ENCODE results near the gene MYL10.
"Not testable (repeated sequence)": the region's sequence is repeated elsewhere in the genome, so short reads cannot be mapped to it uniquely, and the experiment has no call there.

GRCh38 chr7:101639127-101639526 is 10.0 kb upstream of the MYL10 start:
- not testable (repeated sequence) for TF ChIP-seq CTCF (IDR thresholded peaks at IDR 0.05); POLR2AphosphoS5 (IDR thresholded peaks at IDR 0.05; ENCODE audit: low read depth, low read length); MAX (IDR thresholded peaks at IDR 0.05; ENCODE audit: low read depth); SMC3 (IDR thresholded peaks at IDR 0.05; ENCODE audit: low read depth, low read length); FOXJ3 (CRISPR knock-in tag; IDR thresholded peaks at IDR 0.05); MXI1 (IDR thresholded peaks at IDR 0.05; ENCODE audit: low read depth, low read length); RFX5 (IDR thresholded peaks at IDR 0.05; ENCODE audit: low read length); REST (IDR thresholded peaks at IDR 0.05; ENCODE audit: low read depth, low read length); SIN3A (IDR thresholded peaks at IDR 0.05; ENCODE audit: borderline replicate concordance, low read depth, low read length); ZBTB33 (IDR thresholded peaks at IDR 0.05; ENCODE audit: borderline replicate concordance, low read depth); USF2 (IDR thresholded peaks at IDR 0.05; ENCODE audit: borderline replicate concordance, low read depth, low read length); YY1 (IDR thresholded peaks at IDR 0.05; ENCODE audit: low read depth)
